ENCODE data around the gene ZDHHC21. TPM values are rescaled to one million over a fixed set of nuclear protein-coding genes. Genes with fewer than 3 reads are reported as not detected.

Gene ZDHHC21
- total RNA-seq, 1 donor from 2014 or later, result 29.4 TPM

- POLR2A ChIA-PET, result no interaction called here
- intact Hi-C loops (cut with micrococcal nuclease), result loop anchor here (10.0 kb wide), 1 partner anchor 1194 kb away; no protein-coding TSS in a partner anchor
- CTCF ChIA-PET, result interaction anchor here (3.1 kb wide), 1 partner anchor 149 kb away, joined by 71 read pairs; no protein-coding TSS in a partner anchor
Measured at GRCh38 chr9:14618836-14619420, 74.3 kb downstream of the ZDHHC21 start.

GRCh38 chr9:14616188-14616982, 76.8 kb downstream of the ZDHHC21 start:
- DNase-seq, result no peak
- H3K36me3 Mint-ChIP-seq (ENCODE audit: low read depth), result peaks cover 25% of the 10 kb centered on the region
- H3K9me3 Mint-ChIP-seq, result no peaks in the 10 kb centered on the region

More at GRCh38 chr9:14618836-14619420, 74.3 kb downstream of the ZDHHC21 start:
- no peak for TF ChIP-seq CTCF (IDR thresholded peaks at IDR 0.05)
- Mint-ChIP-seq H3K27me3 (no peaks in the 10 kb centered on the region), H3K9me3 (no peaks in the 10 kb centered on the region), H3K4me3 (no peak overlapping the region), H3K27ac (no peak overlapping the region), H3K4me1 (no peaks in the 10 kb centered on the region), H3K36me3 (ENCODE audit: low read depth) (peaks cover 39% of the 10 kb centered on the region)
- DNase-seq, result no peak
- ATAC-seq (ENCODE audit: low read depth), result no peak

GRCh38 chr9:14608540-14608939, 84.7 kb downstream of the ZDHHC21 start:
- H3K9me3 Mint-ChIP-seq, result no peaks in the 10 kb centered on the region
- DNase-seq (no peak), ATAC-seq (ENCODE audit: low read depth) (no peak)
- H3K4me1 Mint-ChIP-seq, result no peaks in the 10 kb centered on the region
- TF ChIP-seq CTCF (IDR thresholded peaks at IDR 0.05), result no peak
- ChIA-PET CTCF (no interaction called here), POLR2A (no interaction called here)
- H3K27ac Mint-ChIP-seq, result no peak overlapping the region
- no peak overlapping the region for H3K4me3 Mint-ChIP-seq
- no peaks in the 10 kb centered on the region for H3K27me3 Mint-ChIP-seq
- intact Hi-C loops (cut with micrococcal nuclease), result no loop called here
- peaks cover 16% of the 10 kb centered on the region for H3K36me3 Mint-ChIP-seq (ENCODE audit: low read depth)

More at GRCh38 chr9:14616188-14616982, 76.8 kb downstream of the ZDHHC21 start:
- intact Hi-C loops (cut with micrococcal nuclease), result loop anchor here (1.0 to 10.0 kb wide), 5 partner anchors 44 to 1192 kb away; no protein-coding TSS in a partner anchor
- Mint-ChIP-seq H3K27ac (no peak overlapping the region), H3K27me3 (no peaks in the 10 kb centered on the region), H3K4me3 (no peak overlapping the region), H3K4me1 (no peaks in the 10 kb centered on the region)
- ChIA-PET POLR2A (no interaction called here), CTCF (interaction anchor here (0.8 to 3.1 kb wide), 7 partner anchors 15 to 519 kb away, joined by 3 to 71 read pairs (median 4); no protein-coding TSS in a partner anchor)
- peak; percentile 80 for TF ChIP-seq CTCF (IDR thresholded peaks at IDR 0.05)
- peak; percentile 57 for ATAC-seq (ENCODE audit: low read depth)

GRCh38 chr9:14597171-14597799, 95.9 kb downstream of the ZDHHC21 start:
- ATAC-seq (ENCODE audit: low read depth) (no peak), DNase-seq (no peak)
- Mint-ChIP-seq H3K4me1 (no peaks in the 10 kb centered on the region), H3K27me3 (no peaks in the 10 kb centered on the region), H3K4me3 (no peak overlapping the region), H3K27ac (no peak overlapping the region), H3K36me3 (ENCODE audit: low read depth) (peaks cover 40% of the 10 kb centered on the region), H3K9me3 (peaks cover 24% of the 10 kb centered on the region)
- ChIA-PET POLR2A (no interaction called here), CTCF (no interaction called here)
- intact Hi-C loops (cut with micrococcal nuclease), result no loop called here
- TF ChIP-seq CTCF (IDR thresholded peaks at IDR 0.05), result no peak

GRCh38 chr9:14593406-14593805, 99.8 kb downstream of the ZDHHC21 start:
- no peak overlapping the region for H3K4me3 Mint-ChIP-seq
- CTCF ChIA-PET, result no interaction called here
- H3K9me3 Mint-ChIP-seq, result peaks cover 12% of the 10 kb centered on the region
- intact Hi-C loops (cut with micrococcal nuclease), result no loop called here
- DNase-seq (no peak), ATAC-seq (ENCODE audit: low read depth) (no peak)
- H3K36me3 Mint-ChIP-seq (ENCODE audit: low read depth), result peaks cover 29% of the 10 kb centered on the region
- H3K27ac Mint-ChIP-seq, result no peak overlapping the region
- no peak for TF ChIP-seq CTCF (IDR thresholded peaks at IDR 0.05)
- no peaks in the 10 kb centered on the region for H3K4me1 Mint-ChIP-seq
- H3K27me3 Mint-ChIP-seq, result no peaks in the 10 kb centered on the region
- POLR2A ChIA-PET, result no interaction called here

Measured in activated B cell treated with CpG ODN at 0.5 μM for 24 hours (primary cell).